ENCODE results near the gene AUH.

GRCh38 chr9:91166796-91167366 is 194.8 kb downstream of the AUH start:
- TF ChIP-seq NFIC (IDR thresholded peaks at IDR 0.05; ENCODE audit: low read depth, low read length) (no peak), CBX5 (IDR thresholded peaks at IDR 0.05; ENCODE audit: low read depth) (no peak), BACH1 (IDR thresholded peaks at IDR 0.05; ENCODE audit: borderline replicate concordance) (no peak), CREM (IDR thresholded peaks at IDR 0.05; ENCODE audit: low read depth) (no peak), JUND (IDR thresholded peaks at IDR 0.05; ENCODE audit: low read depth, low read length) (no peak), ATF3 (IDR thresholded peaks at IDR 0.05; ENCODE audit: borderline replicate concordance, extremely low read depth, low read depth, low read length) (no peak), CTCF (IDR thresholded peaks at IDR 0.05 in 2 of 3, conservative IDR thresholded peaks at IDR 0.05 in 1 of 3; ENCODE audit: control insufficient read depth in 2 of 3, extremely low read depth in 1 of 3, insufficient read depth in 1 of 3, low read depth in 3 of 3, low read length in 3 of 3) (no peak), POLR2AphosphoS5 (IDR thresholded peaks at IDR 0.05; ENCODE audit: low read length) (no peak), RAD21 (IDR thresholded peaks at IDR 0.05; ENCODE audit: insufficient read depth, low read depth, low read length) (no peak), EZH2 (IDR thresholded peaks at IDR 0.05; ENCODE audit: borderline replicate concordance, control insufficient read depth, low read depth, low read length) (no peak), REST (IDR thresholded peaks at IDR 0.05; ENCODE audit: low read depth, low read length) (no peak), ATF7 (IDR thresholded peaks at IDR 0.05; ENCODE audit: low read depth) (no peak), FOXK2 (IDR thresholded peaks at IDR 0.05) (no peak), POLR2A (IDR thresholded peaks at IDR 0.05; ENCODE audit: low read depth, low read length) (no peak)
